ENCODE results near the gene CNP.
"Not testable (repeated sequence)": the region's sequence is repeated elsewhere in the genome, so short reads cannot be mapped to it uniquely, and the experiment has no call there.

CNP gene

GRCh38 chr17:42010266-42010680, 43.7 kb downstream of the CNP start:
- not testable (repeated sequence) for DNase-seq

GRCh38 chr17:42010898-42011516, 44.4 kb downstream of the CNP start:
- no peak for DNase-seq

GRCh38 chr17:42012363-42012762, 45.8 kb downstream of the CNP start:
- DNase-seq: not testable (repeated sequence)

GRCh38 chr17:42013740-42014139, 47.1 kb downstream of the CNP start:
- DNase-seq: not testable (repeated sequence)

GRCh38 chr17:42016411-42016831, 49.8 kb downstream of the CNP start:
- peak in 1 of 2 experiments; percentile 18 for DNase-seq

GRCh38 chr17:42016941-42017865, 50.6 kb downstream of the CNP start, which contains the start of gene DNAJC7:
Gene DNAJC7, minus strand, starts transcription at chr17:42017439. Its CDS starts 23 bp downstream, at chr17:42017416.
- DNase-seq: peak; percentile 92 to 97

GRCh38 chr17:42017866-42018200, 51.2 kb downstream of the CNP start:
- no peak for DNase-seq

GRCh38 chr17:42018339-42018738, 51.7 kb downstream of the CNP start:
- no peak for DNase-seq

- DNase-seq: no peak
These were observed 52.4 kb downstream of the CNP start for GRCh38 chr17:42018988-42019387.

GRCh38 chr17:42019509-42020404, 53.2 kb downstream of the CNP start, which contains the start of gene NKIRAS2:
Gene NKIRAS2, plus strand, starts transcription at chr17:42020090. Its CDS starts 1,488 bp downstream, at chr17:42021578.
- DNase-seq: peak; percentile 72 to 90

GRCh38 chr17:42020845-42021244, 54.2 kb downstream of the CNP start:
- DNase-seq: not testable (repeated sequence)

GRCh38 chr17:42023524-42024349, 57.1 kb downstream of the CNP start:
- peak in 1 of 2 experiments; percentile 10 for DNase-seq

GRCh38 chr17:42025191-42025579, 58.6 kb downstream of the CNP start:
- no peak for DNase-seq

- no peak for DNase-seq
These were observed 59.3 kb downstream of the CNP start for GRCh38 chr17:42025936-42026335.

- no peak for DNase-seq
These were observed 60.4 kb downstream of the CNP start for GRCh38 chr17:42026857-42027589.

Data from NCI-H1930 (cell line).